PC-3 (cell line): Measurements from ENCODE around the gene CNTN1. TPM values are rescaled to one million over a fixed set of nuclear protein-coding genes. Genes with fewer than 3 reads are reported as not detected.

ENCODE experiments used
- ATAC-seq: fragments of 200-7000 bp; cut with Tn5 transposase; 2 replicates; pipeline ENCODE4 v1.9.1; 2020; ENCODE audit warnings: mild to moderate bottlenecking, moderate library complexity
- BruUV-seq: library from RNA; stranded (reverse); fragments of 400-500 nt; replicated peaks from 2 replicates; lab custom pipeline; 2021; lab: Mats Ljungman, UMichigan
- CTCF ChIA-PET: fragments of 300-600 bp; sonication (Branson Sonifier 250); formaldehyde crosslinking; loops from one replicate; lab custom pipeline; 2022; ENCODE audit warnings: antibody characterized with exemption; lab: Charles Lee
- POLR2A ChIA-PET: fragments of 300-600 bp; sonication (Branson Sonifier 250); formaldehyde crosslinking; loops from one replicate; lab custom pipeline; 2022; ENCODE audit warnings: antibody characterized with exemption; ENCODE audit not compliant: unreplicated experiment; lab: Charles Lee
- DNase-seq: peaks from one replicate; pipeline ENCODE4 v3.0.0-alpha.2; 2015
- H2AFZ ChIP-seq: fragments of 300-600 bp; sonication (generic); 2 replicates; pipeline ENCODE4 v1.6.0; 2016; ENCODE audit warnings: antibody characterized with exemption, low read length
- H3F3A ChIP-seq: fragments of 300-600 bp; sonication (generic); one replicate; pipeline ENCODE4 v1.6.0; 2017; ENCODE audit warnings: antibody characterized with exemption, low read length, control low read depth, mild to moderate bottlenecking; ENCODE audit not compliant: unreplicated experiment
- H3K27ac ChIP-seq: fragments of 300-600 bp; sonication (generic); 2 replicates; pipeline ENCODE4 v1.5.1; 2016; ENCODE audit warnings: mild to moderate bottlenecking, low read length
- H3K27me3 ChIP-seq: fragments of 300-600 bp; sonication (generic); 2 replicates; pipeline ENCODE4 v1.6.1; 2016; ENCODE audit warnings: low read length, mixed read lengths
- H3K36me3 ChIP-seq: fragments of 300-600 bp; sonication (generic); 2 replicates; pipeline ENCODE4 v1.6.1; 2016; ENCODE audit warnings: low read depth, mixed run types, low read length, mixed read lengths
- H3K4me1 ChIP-seq: fragments of 300-600 bp; sonication (generic); 2 replicates; pipeline ENCODE4 v1.5.1; 2016; ENCODE audit warnings: low read length; ENCODE audit not compliant: insufficient read depth
- H3K4me2 ChIP-seq: fragments of 300-600 bp; sonication (generic); 2 replicates; pipeline ENCODE4 v1.6.0; 2016; ENCODE audit warnings: low read length
- H3K4me3 ChIP-seq: fragments of 300-600 bp; sonication (generic); 2 replicates; pipeline ENCODE4 v1.5.1; 2016; ENCODE audit warnings: mild to moderate bottlenecking, low read length, mixed read lengths
- H3K79me2 ChIP-seq: fragments of 300-600 bp; sonication (generic); 2 replicates; pipeline ENCODE4 v1.6.1; 2017; ENCODE audit warnings: low read length, mixed read lengths
- H3K9ac ChIP-seq: fragments of 300-600 bp; sonication (generic); 2 replicates; pipeline ENCODE4 v1.6.0; 2016; ENCODE audit warnings: mild to moderate bottlenecking, low read length
- H3K9me2 ChIP-seq: fragments of 300-600 bp; sonication (generic); replicated peaks from 2 replicates; pipeline ENCODE4 v1.6.1; 2016; ENCODE audit warnings: mixed run types, low read length, mixed read lengths
- H3K9me3 ChIP-seq: fragments of 300-600 bp; sonication (generic); 2 replicates; pipeline ENCODE4 v1.6.1; 2016; ENCODE audit warnings: low read length, mixed read lengths
- H4K20me1 ChIP-seq: fragments of 300-600 bp; sonication (generic); 2 replicates; pipeline ENCODE4 v1.6.1; 2016; ENCODE audit warnings: low read length, mixed read lengths
- EZH2 ChIP-seq: fragments of 300-600 bp; sonication (generic); IDR thresholded peaks from one replicate; pipeline ENCODE4 v1.6.1; 2017; ENCODE audit warnings: antibody characterized with exemption, mild to moderate bottlenecking, low read length; ENCODE audit not compliant: unreplicated experiment
- EZH2phosphoT487 ChIP-seq: fragments of 300-600 bp; sonication (generic); IDR thresholded peaks from 2 replicates; pipeline ENCODE4 v1.6.1; 2018; ENCODE audit warnings: mild to moderate bottlenecking, antibody characterized with exemption, low read length, borderline replicate concordance
- intact Hi-C: fragments of 100-400 bp; cut with micrococcal nuclease; formaldehyde crosslinking; loops from 2 replicates; pipeline ENCODE4 v1.9.0; 2023
- total RNA-seq: library from RNA; depleted of rRNA; stranded (reverse); fragments of >200 nt; gene quantifications from 2 replicates; pipeline ENCODE4 v1.2.3, GENCODE V29; 2014
- TF ChIP-seq, protein P1 (sequence below): fragments of 300-600 bp; sonication (generic); conservative IDR thresholded peaks from 2 replicates; pipeline ENCODE4 v1.5.1; 2017; ENCODE audit warnings: antibody characterized with exemption, low read depth, mild to moderate bottlenecking, low read length

Gene CNTN1
- total RNA-seq, 1 experiment from 2014 or later: not detected

GRCh38 chr12:41039461-41039860, 347.2 kb downstream of the CNTN1 start:
- Histone ChIP-seq H4K20me1 (no peaks in the 10 kb centered on the region), H3K27ac (no peak overlapping the region), H3K9ac (no peak overlapping the region), H3K36me3 (no peaks in the 10 kb centered on the region), H3K27me3 (no peaks in the 10 kb centered on the region), H3K4me2 (no peak overlapping the region), H3K9me2 (no peaks in the 10 kb centered on the region), H3K4me3 (no peak overlapping the region), H3K9me3 (no peaks in the 10 kb centered on the region), H3F3A (no peaks in the 10 kb centered on the region), H2AFZ (no peak overlapping the region), H3K4me1 (no peaks in the 10 kb centered on the region), H3K79me2 (no peaks in the 10 kb centered on the region)
- DNase-seq: no peak
- TF ChIP-seq EZH2: no peak
- TF ChIP-seq, protein P1, sequence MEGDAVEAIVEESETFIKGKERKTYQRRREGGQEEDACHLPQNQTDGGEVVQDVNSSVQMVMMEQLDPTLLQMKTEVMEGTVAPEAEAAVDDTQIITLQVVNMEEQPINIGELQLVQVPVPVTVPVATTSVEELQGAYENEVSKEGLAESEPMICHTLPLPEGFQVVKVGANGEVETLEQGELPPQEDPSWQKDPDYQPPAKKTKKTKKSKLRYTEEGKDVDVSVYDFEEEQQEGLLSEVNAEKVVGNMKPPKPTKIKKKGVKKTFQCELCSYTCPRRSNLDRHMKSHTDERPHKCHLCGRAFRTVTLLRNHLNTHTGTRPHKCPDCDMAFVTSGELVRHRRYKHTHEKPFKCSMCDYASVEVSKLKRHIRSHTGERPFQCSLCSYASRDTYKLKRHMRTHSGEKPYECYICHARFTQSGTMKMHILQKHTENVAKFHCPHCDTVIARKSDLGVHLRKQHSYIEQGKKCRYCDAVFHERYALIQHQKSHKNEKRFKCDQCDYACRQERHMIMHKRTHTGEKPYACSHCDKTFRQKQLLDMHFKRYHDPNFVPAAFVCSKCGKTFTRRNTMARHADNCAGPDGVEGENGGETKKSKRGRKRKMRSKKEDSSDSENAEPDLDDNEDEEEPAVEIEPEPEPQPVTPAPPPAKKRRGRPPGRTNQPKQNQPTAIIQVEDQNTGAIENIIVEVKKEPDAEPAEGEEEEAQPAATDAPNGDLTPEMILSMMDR: no peak
- TF ChIP-seq EZH2phosphoT487: no peak
- BruUV-seq: no TSS peak
- POLR2A ChIA-PET: no interaction called here
- no peak for ATAC-seq
- intact Hi-C loops: no loop called here
- CTCF ChIA-PET: no interaction called here

- Histone ChIP-seq H4K20me1 (no peaks in the 10 kb centered on the region), H3K27me3 (no peaks in the 10 kb centered on the region), H3K4me3 (no peak overlapping the region), H3K9me3 (no peaks in the 10 kb centered on the region), H3K4me2 (no peak overlapping the region), H3K27ac (no peak overlapping the region), H3K9ac (no peak overlapping the region), H3K4me1 (no peaks in the 10 kb centered on the region), H3K36me3 (no peaks in the 10 kb centered on the region), H3K9me2 (no peaks in the 10 kb centered on the region), H2AFZ (no peak overlapping the region), H3F3A (no peaks in the 10 kb centered on the region), H3K79me2 (no peaks in the 10 kb centered on the region)
- intact Hi-C loops: no loop called here
- TF ChIP-seq, protein P1: no peak
- TF ChIP-seq EZH2phosphoT487 (no peak), EZH2 (no peak)
- DNase-seq (no peak), ATAC-seq (no peak)
- POLR2A ChIA-PET: no interaction called here
- CTCF ChIA-PET: no interaction called here
- BruUV-seq: no TSS peak
These were observed 353.3 kb downstream of the CNTN1 start for GRCh38 chr12:41045509-41045908.

DNA sequence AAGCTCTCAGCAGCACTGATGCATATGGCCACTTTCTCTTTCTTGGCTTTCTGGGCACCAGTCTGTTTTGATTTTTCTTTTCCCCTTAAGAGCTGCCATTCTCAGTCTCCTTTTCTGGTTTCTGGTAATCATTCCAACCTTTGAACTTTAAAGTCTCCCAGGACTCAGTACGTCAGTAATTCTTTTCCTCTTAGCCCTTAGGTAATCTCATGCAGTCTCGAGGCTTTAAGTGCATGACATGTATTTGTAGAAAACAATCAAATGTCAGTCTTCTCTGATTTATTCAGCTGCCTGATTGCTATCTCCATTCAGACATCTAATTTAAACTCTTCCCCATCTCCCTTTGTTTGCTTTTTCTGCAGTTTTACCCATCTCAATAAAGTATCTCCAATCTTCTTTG, 356.8 kb downstream of the CNTN1 start:
- ATAC-seq (no peak), DNase-seq (no peak)
- no peaks in the 10 kb centered on the region for H4K20me1 ChIP-seq
- no peaks in the 10 kb centered on the region for H3K4me1 ChIP-seq
- POLR2A ChIA-PET: no interaction called here
- H3K9me2 ChIP-seq: no peaks in the 10 kb centered on the region
- CTCF ChIA-PET: no interaction called here
- TF ChIP-seq EZH2: no peak
- no peak for TF ChIP-seq EZH2phosphoT487
- TF ChIP-seq, protein P1: no peak
- H3K4me2 ChIP-seq: no peak overlapping the region
- H3K27me3 ChIP-seq: no peaks in the 10 kb centered on the region
- H3F3A ChIP-seq: no peaks in the 10 kb centered on the region
- no peaks in the 10 kb centered on the region for H3K36me3 ChIP-seq
- H3K79me2 ChIP-seq: no peaks in the 10 kb centered on the region
- no peaks in the 10 kb centered on the region for H3K9me3 ChIP-seq
- no peak overlapping the region for H3K27ac ChIP-seq
- BruUV-seq: no TSS peak
- no peak overlapping the region for H3K4me3 ChIP-seq
- intact Hi-C loops: no loop called here
- no peak overlapping the region for H3K9ac ChIP-seq
- H2AFZ ChIP-seq: no peak overlapping the region
